HG03354 (cell line): ENCODE results near the gene CDC42BPB.

Source experiments
- ATAC-seq: cut with Tn5 transposase; IDR thresholded peaks from one replicate; pipeline ENCODE4 v1.9.1; 2021; ENCODE audit warnings: mild to moderate bottlenecking; ENCODE audit not compliant: unreplicated experiment, poor library complexity, severe bottlenecking

Gene CDC42BPB

DNA sequence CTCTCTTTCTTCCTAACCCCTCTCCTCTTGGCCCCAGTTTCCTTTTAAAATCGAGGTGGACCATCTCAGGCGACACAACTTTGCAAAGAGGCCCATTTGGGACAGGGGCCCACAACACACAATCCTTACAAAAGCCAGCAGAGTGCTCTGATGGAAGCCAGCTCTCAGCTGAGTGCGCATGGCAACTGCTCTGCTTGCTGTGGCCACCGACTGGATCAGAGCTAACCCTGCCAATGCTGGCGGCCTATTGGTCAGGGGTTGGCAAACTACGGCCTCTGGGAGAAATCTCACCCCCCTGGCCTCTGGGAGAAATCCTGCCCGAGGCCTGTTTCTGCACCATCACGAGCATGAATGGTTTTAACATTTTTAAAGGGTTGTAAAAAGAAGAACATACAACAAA lies 79.9 kb downstream of the CDC42BPB start:
- ATAC-seq: no peak

DNA sequence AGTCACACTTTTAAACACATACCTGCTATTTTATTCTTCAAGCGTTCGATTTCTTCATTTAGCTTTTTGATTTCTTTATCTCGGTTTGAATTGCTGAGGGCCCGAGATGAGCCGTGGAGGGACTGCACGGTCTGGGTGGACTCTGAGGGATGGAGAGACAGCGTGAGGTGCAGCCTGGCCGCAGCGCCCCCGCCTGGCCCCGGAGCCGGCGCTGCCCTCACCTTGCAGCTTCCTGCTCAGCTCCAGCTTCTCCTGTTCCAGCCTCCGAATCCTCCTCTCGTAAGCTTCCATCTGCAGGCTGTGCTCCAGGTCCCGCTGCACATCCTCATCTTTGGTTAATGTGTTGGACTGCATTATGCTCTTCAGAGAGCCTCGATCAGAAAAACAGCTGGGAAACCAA lies 81.7 kb downstream of the CDC42BPB start:
- ATAC-seq: no peak

DNA sequence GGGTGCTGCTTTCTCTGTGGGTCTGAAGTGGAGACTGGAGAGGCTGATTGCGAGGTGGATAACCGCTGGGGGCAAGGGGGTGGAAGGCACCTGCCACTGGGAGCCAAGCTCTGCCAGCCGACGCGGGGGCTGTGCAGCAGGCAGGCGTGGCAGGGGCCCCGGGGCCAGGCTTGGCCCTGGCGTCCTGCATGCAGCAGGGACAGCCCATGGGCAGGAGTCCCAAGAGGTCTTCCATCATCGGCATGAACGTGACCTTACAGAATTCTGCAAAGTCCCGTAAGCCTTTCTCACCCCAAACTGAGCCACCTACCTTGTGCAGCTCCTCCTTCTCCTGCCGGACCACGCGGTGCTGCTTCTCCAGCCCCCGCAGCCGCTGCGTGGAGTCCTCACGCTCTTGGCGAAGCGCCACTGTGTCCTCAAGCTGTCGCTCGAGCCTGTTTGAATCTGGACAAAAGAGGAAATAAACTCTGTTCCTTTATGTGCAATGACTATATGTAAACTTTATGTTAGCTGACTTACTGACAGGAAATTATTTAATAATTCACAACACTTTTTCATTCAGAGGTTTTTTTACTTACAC lies 83.6 kb downstream of the CDC42BPB start:
- no peak for ATAC-seq

DNA sequence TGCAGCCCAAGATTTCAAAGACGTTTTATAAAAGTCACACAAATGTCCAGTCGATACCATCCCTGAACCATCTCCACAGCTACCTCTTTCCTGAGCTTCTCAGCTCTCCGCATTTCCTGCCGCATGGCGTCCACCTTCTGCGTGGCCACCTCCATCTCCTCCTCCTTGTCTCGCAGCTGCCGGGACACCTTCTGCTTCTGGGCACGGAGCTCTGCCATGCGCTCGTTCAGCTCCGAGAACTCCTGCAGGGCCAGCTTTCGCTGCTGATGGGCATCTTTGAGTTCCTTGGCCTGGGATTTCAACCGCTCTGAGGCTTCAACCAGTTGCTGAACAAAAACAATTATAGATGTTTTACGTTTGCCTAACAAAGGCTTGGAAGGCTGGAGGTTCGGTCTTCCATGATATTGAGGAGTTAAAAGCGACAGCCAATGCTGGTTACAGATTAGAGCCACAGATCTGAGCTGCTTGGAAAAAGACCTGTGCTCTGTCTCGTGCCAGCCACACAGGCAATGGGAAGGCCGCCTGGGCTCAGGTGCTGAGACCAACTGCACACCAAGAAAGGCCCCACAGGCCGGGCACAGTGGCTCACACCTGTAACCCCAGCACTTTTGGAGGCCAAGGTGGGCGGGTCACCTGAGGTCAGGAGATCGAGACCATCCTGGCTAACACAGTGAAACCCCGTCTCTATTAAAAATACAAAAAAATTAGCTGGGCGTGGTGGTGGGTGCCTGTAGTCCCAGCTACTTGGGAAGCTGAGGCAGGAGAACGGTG lies 85.3 kb downstream of the CDC42BPB start:
- ATAC-seq: no peak

DNA sequence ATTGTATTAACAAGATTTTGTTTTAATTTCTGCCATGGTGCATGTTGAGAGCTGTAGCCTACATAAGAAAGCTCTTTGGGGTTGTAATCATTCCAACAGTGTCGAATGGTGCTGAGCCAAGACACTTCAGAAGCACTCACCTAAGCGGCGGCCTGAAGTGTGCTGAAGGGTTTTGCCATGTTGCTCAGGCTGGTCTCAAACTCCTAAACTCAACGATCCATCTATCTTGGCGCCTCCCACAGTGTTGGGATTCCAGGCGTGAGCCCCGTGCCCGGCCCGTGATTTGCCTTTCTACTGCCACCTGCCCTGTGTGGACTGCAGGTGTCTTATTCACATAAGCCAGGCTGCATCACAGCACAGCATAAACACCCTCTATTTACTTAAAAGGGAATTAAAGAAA lies 86.0 kb downstream of the CDC42BPB start:
- no peak for ATAC-seq

DNA sequence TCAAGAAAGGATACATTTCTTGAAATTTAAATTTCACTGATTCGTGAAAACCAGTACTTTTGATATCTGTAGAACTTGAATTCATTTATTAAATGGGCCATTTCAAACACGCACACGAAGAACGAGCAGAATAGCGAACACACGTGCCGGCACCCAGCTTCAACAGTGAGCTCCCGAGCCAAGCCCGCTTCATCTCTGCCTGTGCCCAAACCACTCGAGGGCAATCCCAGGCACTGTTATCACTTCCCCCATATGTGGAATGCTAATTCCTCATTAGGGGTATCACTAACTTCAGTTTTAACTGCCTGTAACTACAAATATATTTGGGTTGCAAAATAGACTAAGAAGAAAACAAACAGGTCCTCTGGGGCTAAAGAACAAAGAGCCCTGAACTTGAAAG lies 86.9 kb downstream of the CDC42BPB start:
- no peak for ATAC-seq

DNA sequence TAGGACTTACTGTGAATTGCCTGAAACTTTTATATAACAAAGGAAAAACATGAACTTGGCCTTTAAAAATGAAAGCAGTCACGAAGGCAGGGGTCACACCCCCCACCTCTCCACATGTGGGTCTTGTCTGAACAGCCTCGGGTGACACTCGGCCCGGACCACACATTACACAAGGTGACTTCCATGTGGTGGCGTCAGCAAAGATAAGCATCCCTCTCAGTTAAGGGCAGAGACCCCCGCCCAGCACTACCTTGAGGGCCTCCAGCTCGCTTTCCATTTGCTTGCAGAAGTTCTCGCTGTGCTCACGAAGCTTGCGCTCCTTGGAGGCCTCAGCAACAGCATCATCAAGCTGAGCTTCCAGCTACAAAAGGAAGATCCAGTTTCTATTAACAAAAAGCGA lies 87.4 kb downstream of the CDC42BPB start:
- no peak for ATAC-seq

DNA sequence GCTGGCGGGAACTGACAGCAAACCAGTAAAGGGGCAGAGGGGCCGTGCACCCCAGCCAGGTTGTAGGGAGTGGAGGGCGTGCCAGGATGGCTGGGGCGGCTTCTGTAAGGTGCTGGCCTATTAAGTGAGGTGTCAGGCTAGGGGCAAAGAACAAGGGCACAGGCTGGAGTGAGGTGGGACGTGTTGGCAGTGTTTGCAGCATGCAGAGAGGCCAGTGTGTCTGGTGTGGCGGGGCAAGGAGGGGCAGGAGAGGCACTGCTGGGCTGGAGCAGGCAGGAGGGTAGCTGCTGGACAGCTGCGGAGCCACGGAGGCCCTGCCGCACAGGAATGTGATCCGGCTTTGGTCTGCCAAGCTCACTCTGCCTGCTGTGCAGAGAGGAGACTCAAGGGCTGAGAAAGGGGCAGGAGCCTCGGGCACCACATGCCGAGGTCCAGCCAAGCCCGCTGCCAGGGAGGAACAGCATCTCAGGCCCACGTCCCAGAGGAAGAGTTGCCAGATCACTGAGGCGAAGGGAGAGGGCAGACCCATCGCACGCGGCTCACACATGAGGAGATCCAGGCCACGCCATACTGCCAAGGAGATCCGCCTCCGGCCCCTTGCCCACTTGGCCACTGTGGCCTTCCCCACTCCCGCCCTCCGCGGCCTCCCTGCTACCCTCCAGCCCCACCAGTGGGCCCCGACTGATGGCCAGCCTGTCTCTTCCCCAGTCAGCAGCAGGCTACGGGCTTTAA lies 88.1 kb downstream of the CDC42BPB start:
- no peak for ATAC-seq

DNA sequence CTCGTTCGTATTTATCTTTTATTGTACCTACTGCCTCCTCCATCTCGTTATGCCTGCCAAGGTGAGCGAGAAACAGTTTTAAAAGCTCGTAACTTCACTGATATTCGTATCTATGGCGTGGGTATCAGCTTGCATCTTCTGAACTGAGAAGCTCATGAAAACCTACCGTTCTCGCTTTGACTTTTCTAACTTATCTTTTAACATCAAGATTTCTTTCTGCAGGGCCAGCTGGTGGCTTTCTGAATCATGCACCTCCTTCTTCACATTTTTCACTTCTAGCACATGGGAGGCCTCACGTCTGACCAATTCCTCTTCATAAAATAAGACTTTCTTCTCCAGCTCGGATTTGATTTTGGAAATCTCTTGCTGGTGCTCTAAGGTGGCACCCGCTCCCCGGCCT lies 89.0 kb downstream of the CDC42BPB start:
- no peak for ATAC-seq

DNA sequence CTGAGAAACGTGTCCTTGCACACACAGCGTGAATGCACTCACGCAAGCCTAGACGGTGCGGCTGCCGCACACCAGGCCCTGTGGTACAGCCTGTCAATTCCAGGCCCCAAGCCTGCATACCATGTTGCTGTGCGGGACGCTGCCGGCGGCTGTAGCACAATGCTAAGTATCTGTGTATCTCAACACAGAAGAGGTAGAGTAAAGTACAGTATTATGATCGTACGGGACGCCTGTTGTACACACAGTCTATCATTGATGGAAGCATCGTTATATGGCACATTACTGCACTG lies 89.9 kb downstream of the CDC42BPB start:
- ATAC-seq: no peak

DNA sequence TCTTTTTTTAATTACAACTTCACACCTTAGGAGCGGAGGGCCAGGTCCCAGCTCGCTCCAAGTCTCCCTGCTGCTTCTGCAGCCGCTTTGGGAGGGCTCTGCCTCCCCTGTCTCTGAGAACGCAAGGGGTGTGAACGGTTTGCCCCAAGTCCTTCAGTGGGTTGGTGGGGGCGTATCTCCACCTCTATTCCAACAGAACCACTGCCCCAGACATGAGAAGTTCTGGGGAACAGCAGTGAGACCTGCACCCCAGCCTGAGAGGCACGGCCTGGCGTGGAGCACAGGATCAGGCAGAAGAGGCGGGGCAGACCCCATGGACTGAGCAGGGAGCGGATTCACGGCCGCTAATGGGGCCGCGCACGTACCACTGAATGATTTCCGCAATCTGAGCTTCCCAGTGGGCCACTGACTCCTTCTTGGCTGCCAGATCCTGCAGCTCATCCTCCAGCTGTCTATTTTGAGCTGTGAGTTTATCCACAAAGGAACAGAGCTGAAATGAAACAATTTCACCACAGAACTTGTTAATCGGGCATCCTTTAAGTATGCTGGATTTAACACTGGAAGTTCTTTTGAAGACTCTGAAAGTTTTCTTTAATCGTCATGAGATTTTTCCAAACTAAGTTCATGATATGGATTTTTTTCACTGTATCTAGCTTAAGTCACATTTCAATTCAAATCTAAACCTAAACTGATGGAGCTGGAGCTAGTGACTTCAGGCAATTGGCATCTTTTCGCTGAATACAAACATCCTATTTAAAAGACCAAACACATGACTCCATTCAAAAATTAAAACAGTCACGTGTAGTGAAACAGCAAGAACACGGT lies 90.5 kb downstream of the CDC42BPB start:
- ATAC-seq: no peak

DNA sequence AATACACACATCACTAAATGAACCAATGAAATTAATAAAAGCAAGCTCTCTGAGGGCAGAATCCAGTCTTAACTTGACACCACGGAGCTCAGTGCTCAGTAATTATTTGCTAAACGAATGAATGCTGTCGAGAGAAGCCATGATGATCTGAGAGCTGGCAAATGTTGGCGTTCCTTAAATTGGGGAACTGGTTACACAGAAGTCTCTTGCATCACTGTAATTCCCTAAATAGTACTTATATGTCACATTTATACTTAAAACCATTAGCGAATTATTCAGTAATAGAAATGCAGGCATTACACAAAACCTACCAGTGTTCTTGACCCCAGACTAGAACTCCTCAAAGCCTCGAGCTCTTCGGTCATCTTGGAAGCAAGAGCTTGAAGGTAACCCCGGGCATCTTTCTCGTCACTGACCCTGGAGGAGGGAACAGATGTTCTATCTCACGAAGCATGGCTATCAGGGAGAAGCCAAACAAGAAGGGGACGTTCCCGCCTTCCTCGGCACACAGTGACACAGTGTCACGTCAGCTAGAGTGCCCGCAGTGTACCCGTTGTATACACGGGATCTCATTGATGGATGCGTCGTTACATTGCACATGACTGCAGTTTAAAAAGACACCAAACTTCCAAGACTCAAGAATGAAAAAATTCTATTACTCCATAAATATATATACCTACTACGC lies 91.2 kb downstream of the CDC42BPB start:
- no peak for ATAC-seq

DNA sequence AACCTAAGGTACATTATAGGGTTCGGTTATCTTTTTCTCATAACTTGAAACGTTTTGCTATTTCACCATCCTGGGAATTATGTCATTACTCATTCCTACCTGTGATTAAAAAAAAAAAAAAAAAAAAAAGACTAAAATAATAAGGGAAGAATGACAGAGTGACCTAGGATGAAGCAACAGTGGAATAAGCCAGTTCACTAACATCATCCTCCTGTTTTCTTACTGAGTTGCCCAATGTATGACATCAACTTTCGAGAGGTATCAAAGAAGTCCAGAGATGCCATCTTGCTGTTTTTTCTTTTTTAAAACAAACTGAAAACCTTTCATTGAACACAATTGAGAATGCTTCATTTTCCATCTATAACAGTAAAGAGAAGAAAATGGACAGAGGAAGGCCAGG lies 92.1 kb downstream of the CDC42BPB start:
- ATAC-seq: no peak

DNA sequence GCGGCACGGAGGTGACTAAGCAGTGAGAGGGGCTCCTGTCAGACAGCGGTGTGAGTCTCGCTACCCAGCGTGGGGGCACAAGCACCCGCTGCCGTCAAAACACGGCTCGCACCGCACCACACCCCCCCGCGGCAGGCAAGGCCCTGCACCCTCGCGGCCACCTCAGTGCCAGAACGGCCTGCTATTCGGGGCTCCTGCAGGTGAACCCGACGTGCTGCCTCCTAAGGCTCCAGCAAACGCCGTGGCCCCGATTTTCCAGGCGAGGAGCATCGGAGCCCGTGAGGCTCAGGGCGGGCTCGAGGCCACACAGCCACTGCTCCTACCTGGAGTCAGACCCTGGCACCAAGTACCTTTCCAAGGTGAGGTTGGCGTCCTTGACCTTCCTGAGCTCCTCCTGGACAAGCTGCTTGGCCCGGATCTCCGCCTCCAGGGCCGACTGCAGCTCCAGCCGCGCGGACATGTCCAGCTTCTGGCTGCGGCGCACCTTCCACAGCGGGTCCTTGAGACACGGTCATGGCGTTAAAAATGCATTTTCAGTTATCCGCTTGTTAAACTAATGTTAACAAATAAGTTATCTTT lies 93.1 kb downstream of the CDC42BPB start:
- ATAC-seq: no peak

DNA sequence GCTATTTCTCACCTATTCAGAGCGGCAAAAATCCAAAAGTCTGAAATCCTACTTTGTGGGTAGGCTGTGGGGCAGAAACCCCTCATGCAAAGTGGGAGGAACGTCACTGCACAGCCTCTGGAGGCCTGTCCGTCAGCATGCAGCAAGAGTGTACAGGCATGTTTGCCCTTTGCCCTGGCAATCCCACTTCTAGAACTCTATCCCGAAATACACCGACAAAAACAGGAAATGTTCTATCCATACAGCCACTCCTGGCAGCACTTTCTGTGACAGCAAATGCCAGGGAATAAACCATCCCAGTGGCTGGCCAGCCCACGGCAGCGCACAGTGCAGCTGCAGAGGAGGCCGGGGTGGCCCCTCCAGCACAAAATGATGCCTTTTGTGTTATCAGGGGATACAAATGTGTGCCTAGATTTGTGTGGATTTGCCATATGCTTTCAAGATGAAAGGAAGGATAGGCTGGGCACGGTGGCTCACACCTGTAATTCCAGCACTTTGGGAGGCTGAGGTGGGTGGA lies 95.2 kb downstream of the CDC42BPB start:
- no peak for ATAC-seq

DNA sequence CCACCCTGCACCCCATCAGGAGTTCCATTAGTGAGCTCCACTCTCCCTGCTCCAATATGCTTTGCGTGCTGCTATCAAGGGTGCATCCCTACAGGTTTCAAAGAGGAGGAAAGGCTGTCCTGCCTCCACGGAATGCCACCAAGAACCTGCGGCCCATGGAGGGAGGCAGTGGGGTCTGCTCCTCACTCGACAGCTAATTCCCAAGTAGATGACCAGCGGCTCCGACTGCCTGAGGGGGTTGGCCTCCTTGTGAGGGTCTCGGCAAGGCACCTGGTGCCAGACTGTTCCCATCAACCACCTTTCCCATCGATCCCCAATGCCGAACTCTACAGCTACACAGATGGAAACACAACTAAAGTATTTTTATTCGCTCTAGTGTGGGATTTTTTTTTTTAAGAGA lies 98.9 kb downstream of the CDC42BPB start:
- ATAC-seq: no peak

DNA sequence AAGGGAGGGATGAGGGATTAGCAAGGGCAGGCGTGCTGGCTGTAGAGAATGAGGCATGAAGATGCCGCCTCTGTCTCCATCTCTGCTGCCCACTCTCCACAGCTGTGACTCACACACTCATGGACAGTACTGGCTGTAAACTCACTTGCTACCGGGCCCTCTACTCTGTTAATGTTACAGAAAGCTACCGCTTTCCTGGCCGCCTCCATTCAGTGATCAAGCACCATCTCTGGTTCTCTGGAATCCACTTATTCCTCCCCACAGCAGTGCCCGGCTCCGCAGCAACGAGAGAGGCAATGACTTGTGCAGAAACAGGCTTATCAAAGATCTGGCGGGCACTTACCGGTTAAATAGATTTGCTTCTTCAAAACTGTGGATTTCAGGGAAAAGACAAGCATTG lies 100.1 kb downstream of the CDC42BPB start:
- ATAC-seq: no peak

DNA sequence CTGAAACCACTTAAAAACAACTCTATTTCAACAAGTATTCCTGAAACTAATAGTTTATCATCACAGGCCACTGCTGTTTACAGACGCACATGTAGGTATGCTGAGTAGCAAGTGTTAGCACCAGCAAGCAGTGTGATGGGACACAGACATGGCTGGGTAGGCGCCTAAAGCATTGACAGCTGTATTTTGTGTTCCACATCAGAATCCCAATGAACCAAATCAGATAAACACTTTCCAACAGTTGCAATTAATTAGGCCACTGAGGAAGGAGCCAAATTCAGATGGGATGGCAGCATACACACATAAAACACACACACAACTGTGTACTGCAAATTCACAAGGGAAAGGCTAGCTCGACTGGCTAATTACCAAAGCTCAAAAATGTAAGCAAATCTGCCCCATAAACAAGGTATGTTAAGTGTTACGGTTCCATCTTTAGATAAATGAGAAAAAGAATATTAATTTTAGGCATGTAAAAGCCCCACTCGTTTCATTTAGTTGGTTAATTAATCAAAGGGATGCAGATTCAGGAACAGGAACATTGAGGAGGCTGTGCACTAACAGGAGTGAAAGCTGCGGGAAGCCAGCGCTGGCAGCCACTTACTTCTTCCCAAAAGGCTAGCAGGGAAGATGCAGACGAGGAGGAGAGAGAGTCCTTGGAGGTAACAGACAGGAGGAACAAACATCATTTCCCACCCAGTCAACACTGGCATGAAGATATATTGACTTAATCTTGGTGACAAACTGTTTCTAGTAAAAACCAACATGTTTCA lies 101.5 kb downstream of the CDC42BPB start:
- ATAC-seq: no peak
